Activated gamma-delta T cell (primary cell): Measurements from ENCODE around the gene XRCC6.
"Not testable (repeated sequence)": the region's sequence is repeated elsewhere in the genome, so short reads cannot be mapped to it uniquely, and the experiment has no call there.

Experiments used
- DNase-seq: peaks from one replicate; lab custom pipeline; 2025; lab: John Stamatoyannopoulos, UW

The XRCC6 gene

DNA sequence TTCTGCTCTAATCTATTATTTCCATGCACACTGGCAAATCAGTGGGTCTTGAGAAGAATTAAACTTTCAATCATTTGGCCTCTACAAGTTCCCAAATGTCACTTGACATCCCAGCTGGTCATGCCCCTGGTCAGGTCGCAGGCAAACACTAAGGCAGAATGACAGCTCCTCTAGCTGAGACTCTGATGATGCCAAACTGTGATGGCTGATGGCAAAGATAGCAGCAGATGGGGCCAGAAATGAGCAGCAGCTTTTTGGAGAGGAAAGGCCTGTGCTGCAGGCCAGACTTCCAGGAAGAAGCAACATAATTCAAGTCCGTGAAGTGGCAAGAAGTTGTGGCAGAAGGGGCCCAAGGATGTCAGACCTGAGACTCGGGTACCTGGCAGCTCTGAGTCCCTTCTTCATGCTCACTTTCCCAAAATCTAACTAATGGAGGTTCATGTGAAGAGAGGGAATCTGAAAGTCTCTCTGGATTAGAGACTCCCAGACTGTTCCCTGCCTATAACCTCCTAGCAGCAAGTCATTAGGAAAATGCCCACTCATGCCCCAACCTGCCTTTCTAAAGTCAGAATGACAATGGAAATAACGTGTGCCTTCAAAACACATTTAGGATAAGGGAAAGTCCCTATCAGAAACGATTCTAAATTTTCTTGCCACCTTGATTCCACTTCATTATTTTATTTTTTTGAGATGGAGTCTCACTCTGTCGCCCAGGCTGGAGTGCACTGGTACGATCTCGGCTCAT is 22.0 kb upstream of the XRCC6 start:
- no peak for DNase-seq

DNA sequence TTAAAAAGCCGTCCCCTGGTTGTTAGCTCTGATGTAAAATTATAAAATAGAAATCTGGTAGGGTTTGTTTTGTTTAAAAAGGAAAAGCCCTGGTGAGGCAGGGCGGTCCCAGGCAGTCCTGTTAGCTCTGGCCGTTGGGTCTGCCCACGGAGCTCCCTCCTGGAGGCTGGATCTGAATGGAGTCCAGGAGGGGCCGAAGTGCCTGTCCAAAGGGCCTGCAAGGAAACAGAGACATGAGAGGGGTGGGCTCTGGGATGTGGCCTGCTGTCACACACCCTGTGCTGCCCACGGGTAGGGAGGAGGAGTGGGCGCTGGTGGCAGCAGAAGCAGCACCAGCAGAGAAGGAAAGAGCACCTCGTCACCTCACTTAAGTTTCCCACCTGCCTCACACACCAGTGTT is 20.1 kb upstream of the XRCC6 start:
- no peak for DNase-seq

DNA sequence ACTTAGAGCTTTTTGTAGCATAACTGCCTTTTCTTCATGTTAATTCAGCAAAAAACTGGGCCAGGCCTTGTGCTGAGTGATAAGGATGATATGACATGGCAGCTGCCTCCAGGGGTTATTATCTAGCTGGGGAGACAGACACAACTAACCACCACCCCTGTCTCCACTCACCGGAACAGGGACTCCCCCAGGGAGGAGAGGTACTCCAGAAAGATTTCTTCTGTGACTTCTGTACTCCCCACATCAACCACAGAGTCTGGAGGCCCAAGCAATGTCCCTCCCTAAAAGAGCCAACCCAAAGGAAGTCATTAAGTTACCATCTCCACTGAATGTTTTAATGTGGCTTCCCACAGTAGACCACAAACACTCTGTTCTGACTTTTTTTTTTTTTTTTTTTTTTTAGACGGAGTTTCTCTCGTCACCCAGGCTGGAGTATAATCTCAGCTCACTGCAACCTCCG is 17.2 kb upstream of the XRCC6 start:
- DNase-seq = no peak

DNA sequence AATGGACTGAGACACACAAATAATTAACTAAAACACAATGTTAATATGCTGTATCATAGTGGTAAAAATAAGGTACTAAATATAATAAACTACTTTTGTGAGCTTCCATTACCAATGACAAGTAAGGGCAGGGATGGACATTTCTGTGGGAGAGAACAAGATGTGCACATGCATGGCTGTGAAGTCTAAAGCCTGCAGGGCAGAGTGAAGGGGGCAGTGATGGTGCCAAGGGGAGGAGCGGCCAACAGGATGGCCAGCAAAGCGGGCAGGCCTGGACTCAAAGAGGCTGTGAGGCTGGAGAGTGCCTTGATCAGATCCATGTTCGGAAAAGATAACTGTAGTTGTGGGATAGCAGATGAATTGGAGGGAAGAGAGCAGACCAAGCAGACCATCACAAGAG is 12.7 kb upstream of the XRCC6 start:
- DNase-seq = no peak

DNA sequence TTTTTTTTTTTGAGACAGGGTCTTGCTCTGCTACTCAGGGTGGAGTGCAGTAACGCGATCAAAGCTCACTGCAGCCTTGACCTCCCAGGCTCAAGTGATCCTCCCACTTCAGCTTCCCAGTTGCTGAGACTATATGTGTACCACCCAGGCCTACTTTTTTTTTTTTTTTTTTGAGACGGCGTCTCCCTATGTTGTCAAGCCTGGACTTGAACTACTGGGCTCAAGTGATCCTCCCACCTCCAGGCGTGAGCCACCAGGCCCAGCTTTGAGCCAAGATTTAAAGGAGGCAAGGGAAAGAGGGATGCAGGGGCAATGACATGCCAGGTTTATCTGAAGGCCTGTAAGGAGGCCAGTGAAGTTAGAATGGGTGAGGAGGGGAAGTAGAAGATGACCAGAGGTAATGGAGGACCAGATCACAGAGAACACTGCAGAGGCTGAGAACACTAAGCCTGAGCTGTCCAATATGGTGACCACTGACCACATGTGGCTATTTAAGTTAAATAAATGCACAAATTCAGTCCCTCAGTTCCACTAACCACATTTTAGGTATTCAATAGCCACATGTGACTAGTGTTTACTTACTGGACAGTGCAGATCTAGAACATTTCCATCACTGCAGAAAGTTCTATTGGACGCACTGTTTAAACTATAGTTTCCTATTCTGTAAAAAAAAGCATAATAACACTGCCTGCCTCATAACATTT is 8.3 kb upstream of the XRCC6 start:
- no peak for DNase-seq

DNA sequence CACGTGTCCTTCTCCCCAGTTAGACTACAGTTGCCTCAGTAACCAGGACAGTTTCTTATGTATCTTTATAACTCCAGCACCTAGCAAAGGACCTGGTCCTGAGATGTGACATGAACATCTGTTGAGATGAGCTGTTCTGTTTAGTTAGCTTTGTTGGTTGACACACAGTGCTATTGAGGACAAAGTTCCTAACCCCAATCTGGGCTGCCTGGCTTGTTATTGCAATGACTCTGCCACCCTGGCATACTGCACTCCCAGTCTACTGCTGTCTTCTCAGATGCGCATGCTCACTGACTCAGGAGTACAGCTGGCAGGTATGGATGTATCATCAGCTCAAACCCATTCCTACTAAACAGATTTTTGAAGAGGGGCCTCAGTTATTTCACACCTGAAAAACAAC is 7.6 kb upstream of the XRCC6 start:
- no peak for DNase-seq

DNA sequence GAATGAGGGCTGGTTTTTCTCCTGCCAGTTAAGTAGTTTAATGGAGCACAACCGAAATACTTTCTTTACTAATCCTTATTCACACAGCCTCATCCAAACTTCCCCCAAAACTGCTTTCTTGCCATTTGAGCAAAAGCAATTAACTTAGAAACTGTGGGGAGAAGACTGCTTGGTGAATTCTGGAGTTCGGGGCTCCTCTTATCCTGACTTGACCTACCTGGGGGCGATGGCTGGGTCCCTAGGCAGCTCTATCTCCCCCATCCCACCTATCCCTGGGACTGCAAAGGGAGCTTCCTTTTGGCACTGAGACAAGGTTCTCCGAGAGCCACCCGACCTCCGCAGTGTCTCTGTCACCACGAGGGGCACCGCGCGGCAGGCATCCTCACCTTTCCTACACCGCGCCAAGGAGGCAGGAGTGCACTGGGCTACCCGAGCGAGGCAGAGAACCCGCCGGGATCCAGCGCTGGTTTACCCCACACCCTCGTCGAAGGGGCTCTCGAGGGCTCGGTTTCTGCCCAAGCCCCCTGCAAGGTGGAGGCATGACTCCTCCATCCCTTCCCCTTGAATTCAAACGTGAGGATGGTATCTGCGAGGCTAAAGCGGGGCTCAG is 1.0 kb upstream of the XRCC6 start:
- DNase-seq = no peak

DNA sequence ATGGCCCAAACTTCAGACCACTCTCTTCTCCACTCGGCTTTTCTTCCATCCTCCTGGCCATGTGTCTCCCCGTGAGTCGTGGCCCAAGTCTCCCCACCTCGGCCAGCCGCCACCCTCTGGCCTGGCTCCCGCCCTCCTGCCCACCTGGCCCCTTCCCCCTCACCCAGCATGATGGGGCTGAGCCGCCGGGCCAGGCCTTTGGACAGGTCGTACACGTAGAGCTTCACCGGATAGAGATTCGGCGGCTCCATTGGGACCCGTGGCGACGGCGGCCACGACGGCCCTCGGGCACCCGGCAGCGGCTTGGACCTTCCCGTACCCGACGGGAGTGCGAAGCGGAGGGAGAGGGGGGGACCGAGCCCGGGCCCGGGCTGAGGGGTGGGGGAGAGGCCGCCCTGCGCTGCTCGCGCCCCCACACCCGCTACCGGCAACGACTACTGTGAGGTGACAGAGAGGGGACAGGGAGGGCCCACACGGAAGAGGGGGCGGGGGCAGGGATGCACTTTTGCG is 451 bp upstream of the XRCC6 start, which contains the start of gene DESI1:
DESI1 (minus strand) TSS at position 455 of the 510 bp plus-strand sequence; CDS start at position 251, 204 bp downstream.
- no peak for DNase-seq

DNA sequence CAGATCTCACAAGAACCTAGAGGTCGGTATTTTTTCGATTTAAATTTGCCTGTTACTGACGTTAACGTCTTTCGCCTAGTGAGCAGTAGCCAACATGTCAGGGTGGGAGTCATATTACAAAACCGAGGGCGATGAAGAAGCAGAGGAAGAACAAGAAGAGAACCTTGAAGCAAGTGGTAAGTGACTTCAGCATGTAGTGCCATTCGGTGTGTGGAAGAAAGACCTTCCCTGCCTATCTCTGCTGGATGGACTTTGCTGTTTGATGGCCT is 750 bp downstream of the XRCC6 start:
- no peak for DNase-seq

DNA sequence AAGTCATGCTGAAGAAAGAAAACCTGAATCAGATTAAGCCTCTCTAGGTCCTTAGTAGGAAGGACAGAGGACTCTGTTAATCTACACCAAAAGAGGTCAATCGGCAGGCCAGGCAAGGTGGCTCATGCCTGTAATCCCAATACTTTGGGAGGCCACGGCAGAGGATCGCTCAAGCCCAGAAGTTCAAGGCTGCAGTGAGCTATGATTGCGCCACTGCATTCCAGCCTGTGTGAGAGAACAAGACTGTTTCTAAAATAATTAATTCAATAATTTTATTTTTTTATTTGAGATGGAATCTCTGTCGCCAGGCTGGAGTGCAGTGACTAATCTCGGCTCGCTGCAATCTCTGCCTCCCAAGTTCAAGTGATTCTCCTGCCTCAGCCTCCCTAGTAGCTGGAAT is 4.5 kb downstream of the XRCC6 start:
- no peak for DNase-seq

DNA sequence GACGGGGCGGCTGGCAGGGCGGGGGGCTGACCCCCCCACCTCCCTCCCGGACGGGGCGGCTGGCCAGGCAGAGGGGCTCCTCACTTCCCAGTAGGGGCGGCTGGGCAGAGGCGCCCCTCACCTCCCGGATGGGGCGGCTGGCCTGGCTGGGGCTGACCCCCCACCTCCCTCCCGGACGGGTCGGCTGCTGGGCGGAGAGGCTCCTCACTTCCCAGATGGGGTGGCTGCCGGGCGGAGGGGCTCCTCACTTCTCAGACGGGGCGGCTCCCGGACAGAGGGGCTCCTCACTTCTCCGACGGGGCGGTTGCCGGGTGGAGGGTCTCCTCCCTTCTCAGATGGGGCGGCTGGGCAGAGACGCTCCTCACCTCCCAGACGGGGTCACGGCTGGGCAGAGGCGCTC is 10.0 kb downstream of the XRCC6 start:
- DNase-seq = not testable (repeated sequence)

DNA sequence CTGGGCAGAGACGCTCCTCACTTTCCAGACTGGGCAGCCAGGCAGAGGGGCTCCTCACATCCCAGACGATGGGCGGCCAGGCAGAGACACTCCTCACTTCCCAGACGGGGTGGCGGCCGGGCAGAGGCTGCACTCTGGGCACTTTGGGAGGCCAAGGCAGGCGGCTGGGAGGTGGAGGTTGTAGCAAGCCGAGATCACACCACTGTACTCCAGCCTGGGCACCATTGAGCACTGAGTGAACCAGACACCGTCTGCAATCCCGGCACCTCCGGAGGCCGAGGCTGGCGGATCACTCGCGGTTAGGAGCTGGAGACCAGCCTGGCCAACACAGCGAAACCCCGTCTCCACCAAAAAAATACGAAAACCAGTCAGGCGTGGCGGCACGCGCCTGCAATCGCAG is 10.5 kb downstream of the XRCC6 start:
- DNase-seq = not testable (repeated sequence)

DNA sequence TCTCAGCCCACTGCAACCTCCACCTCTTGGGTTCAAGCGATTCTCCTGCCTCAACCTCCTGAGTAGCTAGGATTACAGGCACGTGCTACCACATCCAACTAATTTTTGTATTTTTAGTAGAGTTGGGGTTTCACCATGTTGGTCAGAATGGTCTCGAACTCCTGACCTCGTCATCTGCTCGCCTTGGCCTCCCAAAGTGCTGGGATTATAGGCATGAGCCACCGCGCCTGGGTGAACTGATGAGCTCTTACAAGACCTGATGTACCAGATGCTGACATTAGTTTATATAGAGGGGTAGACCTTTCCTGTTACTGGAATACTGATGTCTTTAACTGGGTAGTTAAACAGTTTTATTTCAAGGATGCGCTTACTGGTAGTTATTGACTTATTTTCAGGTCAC is 13.5 kb downstream of the XRCC6 start:
- not testable (repeated sequence) for DNase-seq

DNA sequence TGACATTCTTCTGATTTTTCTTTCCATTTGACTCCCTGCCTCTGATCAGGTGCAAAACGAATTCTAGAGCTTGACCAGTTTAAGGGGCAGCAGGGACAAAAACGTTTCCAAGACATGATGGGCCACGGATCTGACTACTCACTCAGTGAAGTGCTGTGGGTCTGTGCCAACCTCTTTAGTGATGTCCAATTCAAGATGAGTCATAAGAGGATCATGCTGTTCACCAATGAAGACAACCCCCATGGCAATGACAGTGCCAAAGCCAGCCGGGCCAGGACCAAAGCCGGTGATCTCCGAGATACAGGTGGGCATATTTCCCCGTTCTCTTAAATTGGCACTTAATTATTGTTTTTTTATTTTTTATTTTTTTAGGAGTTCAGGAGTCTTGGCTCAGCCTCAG is 15.4 kb downstream of the XRCC6 start:
- no peak for DNase-seq

DNA sequence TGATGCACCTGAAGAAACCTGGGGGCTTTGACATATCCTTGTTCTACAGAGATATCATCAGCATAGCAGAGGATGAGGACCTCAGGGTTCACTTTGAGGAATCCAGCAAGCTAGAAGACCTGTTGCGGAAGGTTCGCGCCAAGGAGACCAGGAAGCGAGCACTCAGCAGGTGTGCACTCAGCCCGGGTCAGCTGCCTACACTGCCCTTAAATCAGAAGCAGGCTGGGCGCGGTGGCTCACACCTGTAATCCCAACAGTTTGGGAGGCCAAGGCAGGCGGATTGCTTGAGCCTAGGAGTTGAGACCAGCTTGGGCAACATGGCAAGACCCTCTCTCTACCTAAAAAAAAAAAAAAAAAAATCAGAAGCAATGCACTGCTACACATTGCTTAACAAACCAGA is 16.5 kb downstream of the XRCC6 start:
- not testable (repeated sequence) for DNase-seq

DNA sequence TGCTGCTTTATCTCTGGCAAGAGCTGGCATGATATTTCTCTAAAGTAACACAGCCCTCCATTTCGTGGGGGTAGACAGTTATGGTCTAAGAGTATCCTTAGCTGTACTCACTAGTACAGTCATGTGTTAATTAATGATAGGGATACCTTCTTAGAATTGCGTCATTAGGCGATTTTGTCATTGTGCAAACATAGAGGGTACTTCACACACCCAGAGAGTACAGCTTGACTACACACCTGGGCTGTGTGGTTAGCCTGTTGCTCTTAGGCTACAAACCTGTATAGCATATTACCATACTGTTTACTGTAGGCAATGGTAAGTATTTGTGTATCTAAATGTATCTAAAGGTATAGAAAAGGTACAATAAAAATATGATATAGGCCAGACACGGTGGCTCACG is 17.0 kb downstream of the XRCC6 start:
- no peak for DNase-seq

DNA sequence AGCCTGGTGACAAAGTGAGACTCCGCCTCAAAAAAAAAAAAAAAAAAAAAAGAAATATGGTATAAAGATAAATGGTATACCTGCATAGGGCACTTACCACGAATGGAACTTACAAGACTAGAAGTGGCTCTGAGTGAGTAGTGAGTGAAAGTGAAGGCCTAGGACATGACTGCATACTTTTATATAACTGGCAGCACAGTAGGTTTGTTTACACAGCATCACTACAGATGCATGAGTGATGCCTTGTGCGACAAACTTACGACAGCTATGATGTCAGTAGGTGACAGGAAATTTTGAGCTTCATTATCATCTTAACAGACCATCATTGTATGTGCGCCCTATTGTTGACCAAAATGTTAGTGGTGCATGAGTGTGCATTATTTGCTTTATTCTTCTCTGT is 17.7 kb downstream of the XRCC6 start:
- no peak for DNase-seq

DNA sequence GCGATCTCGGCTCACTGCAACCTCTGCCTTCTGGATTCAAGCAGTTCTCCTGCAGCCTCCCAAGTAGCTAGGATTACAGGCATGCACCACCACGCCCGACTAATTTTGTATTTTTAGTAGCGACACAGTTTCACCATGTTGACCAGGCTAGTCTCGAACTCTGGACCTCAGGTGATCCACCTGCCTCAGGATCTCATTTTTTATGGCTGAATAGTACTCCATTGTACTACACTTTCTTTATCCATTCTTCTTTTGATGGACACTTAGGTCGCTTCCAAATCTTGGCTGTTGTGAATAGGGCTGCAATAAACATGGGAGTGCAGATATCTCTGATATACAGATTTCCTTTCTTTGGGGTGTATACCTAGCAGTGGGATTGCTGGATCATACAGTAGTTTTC is 20.8 kb downstream of the XRCC6 start:
- no peak for DNase-seq

DNA sequence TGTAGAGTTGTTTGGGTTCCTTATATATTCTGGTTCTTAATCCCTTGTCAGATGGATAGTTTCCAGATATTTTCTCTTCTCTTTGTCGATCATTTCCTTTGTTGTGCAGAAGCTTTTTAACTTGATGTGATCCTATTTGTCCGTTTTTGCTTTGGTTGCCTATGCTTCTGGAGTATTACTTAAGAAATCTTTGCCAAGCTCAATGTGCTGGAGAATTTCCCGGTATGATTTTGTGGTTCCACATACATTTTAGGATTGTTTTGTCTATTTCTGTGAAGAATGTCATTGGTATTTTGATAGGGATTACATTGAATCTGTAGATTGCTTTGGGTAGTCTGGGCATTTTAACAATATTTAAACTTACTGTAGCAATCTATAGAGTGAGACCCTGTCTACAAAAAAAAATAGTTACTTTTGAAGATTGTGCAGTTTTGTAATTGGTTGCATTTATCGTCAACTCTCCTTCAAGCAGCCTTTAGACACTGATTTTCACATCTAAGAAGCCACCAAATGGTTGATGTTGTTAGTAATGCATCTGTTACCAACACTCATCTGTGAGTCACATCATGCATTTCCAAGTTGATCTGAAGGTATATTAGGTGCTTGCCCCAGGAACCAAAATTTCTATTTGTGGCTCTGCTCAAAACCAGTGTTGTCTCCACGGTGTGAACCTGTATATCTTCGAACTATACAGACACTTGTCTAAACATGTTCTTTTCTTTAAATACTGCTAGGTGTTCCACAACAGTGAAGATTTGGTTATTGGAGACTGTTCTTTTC is 21.4 kb downstream of the XRCC6 start:
- DNase-seq = no peak

DNA sequence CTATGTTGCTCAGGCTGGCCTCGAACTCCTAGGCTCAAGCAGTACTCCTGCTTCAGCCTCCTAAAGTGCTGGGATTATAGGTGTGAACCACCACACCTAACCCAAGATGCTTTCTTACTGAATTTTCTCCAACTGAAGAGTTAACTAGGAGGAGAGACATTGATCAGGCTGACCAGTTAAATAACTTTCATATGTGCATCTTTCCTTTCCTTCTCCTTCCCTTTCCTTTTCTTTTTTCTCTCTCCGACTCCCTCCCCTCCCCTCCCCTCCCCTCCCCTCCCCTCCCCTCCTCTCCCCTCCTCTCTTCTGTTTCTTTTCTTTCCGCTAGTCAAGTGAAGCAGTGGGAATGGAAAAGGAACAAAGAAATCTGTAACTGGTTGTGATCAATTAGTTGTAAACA is 26.7 kb downstream of the XRCC6 start:
- no peak for DNase-seq

DNA sequence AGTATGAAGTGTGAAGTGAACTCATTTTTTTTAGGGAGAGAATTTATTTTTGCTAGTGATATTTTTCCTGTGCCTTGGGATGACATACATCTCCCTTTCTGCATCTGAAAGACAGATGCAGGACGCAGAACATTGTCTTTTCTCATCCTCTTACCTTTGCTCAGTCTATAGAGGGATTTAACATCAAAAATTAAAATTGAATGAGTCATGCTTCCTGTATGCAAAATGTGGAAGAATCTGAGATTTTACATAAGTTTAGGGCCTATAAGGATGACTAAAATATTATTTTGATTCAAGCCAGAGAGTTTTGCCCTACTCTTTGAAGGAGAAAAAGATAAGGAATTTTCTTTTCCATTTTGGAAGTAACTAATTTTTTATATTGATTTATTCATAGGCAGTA is 27.3 kb downstream of the XRCC6 start:
- DNase-seq = no peak

DNA sequence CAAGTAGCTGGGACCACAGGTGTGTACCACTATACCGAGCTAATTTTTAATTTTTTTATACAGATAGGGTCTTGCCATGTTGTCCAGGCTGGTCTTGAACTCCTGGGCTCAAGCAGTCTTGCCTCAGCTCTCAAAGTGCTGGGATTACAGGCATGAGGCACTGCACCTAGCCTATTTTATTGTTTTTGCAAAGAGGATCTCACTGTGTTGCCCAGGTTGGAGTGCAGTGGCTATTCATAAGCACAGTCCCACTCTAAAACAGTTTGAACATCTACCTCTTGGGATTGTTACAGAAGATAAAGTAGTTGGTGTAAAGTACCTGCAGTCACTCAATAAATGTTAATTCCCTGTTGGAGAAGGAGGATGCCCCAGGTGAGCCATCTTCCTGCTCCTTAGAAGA is 29.1 kb downstream of the XRCC6 start:
- no peak for DNase-seq
